Measurements from ENCODE around the gene CERS6. TPM values are rescaled to one million over a fixed set of nuclear protein-coding genes. Genes with fewer than 3 reads are reported as not detected.

The CERS6 gene
- total RNA-seq, 1 experiment from 2014 or later = 17.3 TPM

GRCh38 chr2:168765401-168765800, 309.3 kb downstream of the CERS6 start:
- ChIA-PET CTCF (interaction anchor here (0.9 kb wide), 1 partner anchor 419 kb away, joined by 3 read pairs; no protein-coding TSS in a partner anchor), POLR2A (no interaction called here)
- TF ChIP-seq ESRRA (CRISPR knock-in tag; IDR thresholded peaks at IDR 0.05; ENCODE audit: borderline replicate concordance) (no peak), AR (CRISPR knock-in tag; IDR thresholded peaks at IDR 0.05) (no peak), ZNF425 (CRISPR knock-in tag; conservative IDR thresholded peaks at IDR 0.05) (no peak), ATF6 (CRISPR knock-in tag; IDR thresholded peaks at IDR 0.05) (no peak), TP53 (CRISPR knock-in tag; IDR thresholded peaks at IDR 0.05) (no peak), ZNF512 (CRISPR knock-in tag; IDR thresholded peaks at IDR 0.05; ENCODE audit: borderline replicate concordance) (no peak), HMGXB4 (CRISPR knock-in tag; IDR thresholded peaks at IDR 0.05) (no peak), PRDM15 (CRISPR knock-in tag; IDR thresholded peaks at IDR 0.05) (no peak), ERG (CRISPR knock-in tag; IDR thresholded peaks at IDR 0.05) (no peak)
- ATAC-seq (no peak), DNase-seq (ENCODE audit: low spot score) (no peak)
- no peaks in the 10 kb centered on the region for H3K27me3 Mint-ChIP-seq (ENCODE audit: low read depth)
- H3K9me3 Mint-ChIP-seq = no peaks in the 10 kb centered on the region
- peaks cover 10% of the 10 kb centered on the region for H3K36me3 Mint-ChIP-seq
- H3K27ac Mint-ChIP-seq = no peak overlapping the region
- H3K4me3 Mint-ChIP-seq = no peak overlapping the region
- H3K4me1 Mint-ChIP-seq = peaks cover 7% of the 10 kb centered on the region; the same call in 1 of the 2 replicates

All from WTC11 (cell line).